Cerebellar nuclear complex (tissue), 1 donor: ENCODE data around the gene ZC3H12C.

Experiments used
- DNase-seq, 2 experiments: peaks; one replicate each; lab custom pipeline; 2025; lab: John Stamatoyannopoulos, UW

ZC3H12C gene

GRCh38 chr11:110077346-110077745, 15.8 kb upstream of the ZC3H12C start:
- no peak for DNase-seq

GRCh38 chr11:110077831-110078325, 15.3 kb upstream of the ZC3H12C start:
- DNase-seq, result no peak

GRCh38 chr11:110078923-110079544, 14.2 kb upstream of the ZC3H12C start:
- no peak for DNase-seq

- DNase-seq, result no peak
Measured at GRCh38 chr11:110079726-110080125, 13.5 kb upstream of the ZC3H12C start.

GRCh38 chr11:110081462-110082376, 11.5 kb upstream of the ZC3H12C start:
- no peak for DNase-seq

- no peak for DNase-seq
Measured at GRCh38 chr11:110082899-110083298, 10.3 kb upstream of the ZC3H12C start.

GRCh38 chr11:110085255-110085838, 7.8 kb upstream of the ZC3H12C start:
- no peak for DNase-seq

GRCh38 chr11:110086892-110087309, 6.3 kb upstream of the ZC3H12C start:
- no peak for DNase-seq

- no peak for DNase-seq
Measured at GRCh38 chr11:110087812-110088534, 5.2 kb upstream of the ZC3H12C start.

- no peak for DNase-seq
Measured at GRCh38 chr11:110088535-110089344, 4.5 kb upstream of the ZC3H12C start.

- no peak for DNase-seq
Measured at GRCh38 chr11:110089617-110090282, 3.4 kb upstream of the ZC3H12C start.

- no peak for DNase-seq
Measured at GRCh38 chr11:110090466-110091026, 2.6 kb upstream of the ZC3H12C start.

- DNase-seq, result no peak
Measured at GRCh38 chr11:110092111-110092514, 1.1 kb upstream of the ZC3H12C start.

GRCh38 chr11:110093407-110094297, 460 bp downstream of the ZC3H12C start:
- peak in 1 of 2 experiments; percentile 35 for DNase-seq

GRCh38 chr11:110094298-110095285, 1.4 kb downstream of the ZC3H12C start:
- DNase-seq, result no peak

GRCh38 chr11:110095554-110095953, 2.4 kb downstream of the ZC3H12C start:
- no peak for DNase-seq

- DNase-seq, result no peak
Measured at GRCh38 chr11:110096496-110096895, 3.3 kb downstream of the ZC3H12C start.

- DNase-seq, result no peak
Measured at GRCh38 chr11:110097459-110098012, 4.3 kb downstream of the ZC3H12C start.
